HG02973 (cell line): ENCODE results near the gene MIEF1.
A peak's percentile ranks its signal among the peaks of the same experiment; 100 is the strongest.
"Not testable (repeated sequence)": the region's sequence is repeated elsewhere in the genome, so short reads cannot be mapped to it uniquely, and the experiment has no call there.

Source experiments
- ATAC-seq: cut with Tn5 transposase; IDR thresholded peaks from one replicate; pipeline ENCODE4 v1.9.1; 2021; ENCODE audit warnings: moderate library complexity; ENCODE audit not compliant: unreplicated experiment

The MIEF1 gene

GRCh38 chr22:39489094-39490068, 12.7 kb upstream of the MIEF1 start:
- no peak for ATAC-seq

GRCh38 chr22:39490135-39490798, 11.8 kb upstream of the MIEF1 start:
- peak; percentile 79 for ATAC-seq

- ATAC-seq: no peak
Measured at GRCh38 chr22:39490966-39491680, 11.0 kb upstream of the MIEF1 start.

GRCh38 chr22:39491696-39492095, 10.4 kb upstream of the MIEF1 start:
- no peak for ATAC-seq

GRCh38 chr22:39492186-39492585, 9.9 kb upstream of the MIEF1 start:
- no peak for ATAC-seq

- no peak for ATAC-seq
Measured at GRCh38 chr22:39493759-39494158, 8.3 kb upstream of the MIEF1 start.

GRCh38 chr22:39494471-39495120, 7.5 kb upstream of the MIEF1 start:
- ATAC-seq: no peak

- no peak for ATAC-seq
Measured at GRCh38 chr22:39496131-39496838, 5.8 kb upstream of the MIEF1 start.

- no peak for ATAC-seq
Measured at GRCh38 chr22:39497429-39497828, 4.7 kb upstream of the MIEF1 start.

- no peak for ATAC-seq
Measured at GRCh38 chr22:39498368-39498767, 3.7 kb upstream of the MIEF1 start.

- ATAC-seq: no peak
Measured at GRCh38 chr22:39498802-39499201, 3.3 kb upstream of the MIEF1 start.

- no peak for ATAC-seq
Measured at GRCh38 chr22:39500101-39500500, 2.0 kb upstream of the MIEF1 start.

GRCh38 chr22:39501644-39502108, 414 bp upstream of the MIEF1 start:
- no peak for ATAC-seq

- ATAC-seq: no peak
Measured at GRCh38 chr22:39502789-39503409, 809 bp downstream of the MIEF1 start.

- ATAC-seq: no peak
Measured at GRCh38 chr22:39503630-39504029, 1.5 kb downstream of the MIEF1 start.

- ATAC-seq: no peak
Measured at GRCh38 chr22:39504071-39504470, 2.0 kb downstream of the MIEF1 start.

GRCh38 chr22:39507021-39507420, 4.9 kb downstream of the MIEF1 start:
- ATAC-seq: not testable (repeated sequence)

GRCh38 chr22:39508393-39508792, 6.3 kb downstream of the MIEF1 start:
- no peak for ATAC-seq

- no peak for ATAC-seq
Measured at GRCh38 chr22:39510529-39511149, 8.5 kb downstream of the MIEF1 start.
